ENCODE measurements around the gene UGT1A6. TPM values are rescaled to one million over a fixed set of nuclear protein-coding genes. Genes with fewer than 3 reads are reported as not detected.
A peak's percentile ranks its signal among the peaks of the same experiment; 100 is the strongest.

The UGT1A6 gene
- total RNA-seq, 1 experiment from 2014 or later, result 98.0 TPM

DNA sequence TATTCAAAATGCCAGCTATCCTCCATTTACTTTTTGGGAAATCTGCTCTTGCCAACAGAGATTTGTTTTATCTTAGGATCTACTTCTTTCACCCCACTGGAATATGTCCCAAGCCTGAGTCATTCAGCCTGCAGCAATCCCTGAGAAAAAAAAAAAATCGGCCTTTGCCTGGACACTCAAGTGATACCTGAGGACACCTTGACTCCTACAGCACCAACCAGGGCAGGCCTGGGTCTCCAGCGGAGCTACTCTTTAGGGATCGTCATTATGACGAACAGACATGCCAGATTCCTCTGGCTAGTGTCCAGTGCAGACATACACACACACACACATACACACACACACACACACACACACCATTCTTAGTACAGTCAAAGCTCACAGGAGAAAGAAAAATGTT lies 2.2 kb upstream of the UGT1A6 start:
- Mint-ChIP-seq H3K4me1 (ENCODE audit: low read depth, unreplicated experiment) (peaks cover 77% of the 10 kb centered on the region), H3K27me3 (ENCODE audit: unreplicated experiment) (no peaks in the 10 kb centered on the region), H3K4me3 (ENCODE audit: low read depth, unreplicated experiment) (peak overlapping the region; percentile 81), H3K36me3 (ENCODE audit: insufficient read depth, unreplicated experiment) (peaks cover 49% of the 10 kb centered on the region), H3K9me3 (ENCODE audit: low read depth, unreplicated experiment) (no peaks in the 10 kb centered on the region), H3K27ac (ENCODE audit: unreplicated experiment) (peak overlapping the region; percentile 65)
- intact Hi-C loops (cut with micrococcal nuclease; ENCODE audit: unreplicated experiment), result loop anchor here (2.0 to 5.0 kb wide), 4 partner anchors 54 to 203 kb away; partner anchors contain the start of genes UGT1A1, UGT1A10 and USP40
- TF ChIP-seq, protein P1, sequence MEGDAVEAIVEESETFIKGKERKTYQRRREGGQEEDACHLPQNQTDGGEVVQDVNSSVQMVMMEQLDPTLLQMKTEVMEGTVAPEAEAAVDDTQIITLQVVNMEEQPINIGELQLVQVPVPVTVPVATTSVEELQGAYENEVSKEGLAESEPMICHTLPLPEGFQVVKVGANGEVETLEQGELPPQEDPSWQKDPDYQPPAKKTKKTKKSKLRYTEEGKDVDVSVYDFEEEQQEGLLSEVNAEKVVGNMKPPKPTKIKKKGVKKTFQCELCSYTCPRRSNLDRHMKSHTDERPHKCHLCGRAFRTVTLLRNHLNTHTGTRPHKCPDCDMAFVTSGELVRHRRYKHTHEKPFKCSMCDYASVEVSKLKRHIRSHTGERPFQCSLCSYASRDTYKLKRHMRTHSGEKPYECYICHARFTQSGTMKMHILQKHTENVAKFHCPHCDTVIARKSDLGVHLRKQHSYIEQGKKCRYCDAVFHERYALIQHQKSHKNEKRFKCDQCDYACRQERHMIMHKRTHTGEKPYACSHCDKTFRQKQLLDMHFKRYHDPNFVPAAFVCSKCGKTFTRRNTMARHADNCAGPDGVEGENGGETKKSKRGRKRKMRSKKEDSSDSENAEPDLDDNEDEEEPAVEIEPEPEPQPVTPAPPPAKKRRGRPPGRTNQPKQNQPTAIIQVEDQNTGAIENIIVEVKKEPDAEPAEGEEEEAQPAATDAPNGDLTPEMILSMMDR (IDR thresholded peaks at IDR 0.05; ENCODE audit: unreplicated experiment), result no peak
- CTCF ChIA-PET, result interaction anchor here (0.9 to 1.6 kb wide), 3 partner anchors 10 to 124 kb away, joined by 3 to 4 read pairs (median 4); partner anchors contain the start of gene USP40
- no TSS peak for BruUV-seq (replicated peaks)
- peak; percentile 38 for DNase-seq

GRCh38 chr2:233691443-233692433 lies 952 bp upstream of the UGT1A6 start:
- TSS peak; percentile 56 for BruUV-seq (replicated peaks)
- CTCF ChIA-PET, result interaction anchor here (0.5 to 1.6 kb wide), 6 partner anchors 8 to 1085 kb away, joined by 3 to 7 read pairs (median 4); partner anchors contain the start of gene USP40
- H3K27me3 Mint-ChIP-seq (ENCODE audit: unreplicated experiment), result no peaks in the 10 kb centered on the region
- H3K9me3 Mint-ChIP-seq (ENCODE audit: low read depth, unreplicated experiment), result no peaks in the 10 kb centered on the region
- intact Hi-C loops (cut with micrococcal nuclease; ENCODE audit: unreplicated experiment), result loop anchor here (2.0 to 5.0 kb wide), 4 partner anchors 55 to 204 kb away; partner anchors contain the start of genes UGT1A1, UGT1A10 and USP40
- H3K36me3 Mint-ChIP-seq (ENCODE audit: insufficient read depth, unreplicated experiment), result peaks cover 62% of the 10 kb centered on the region
- H3K27ac Mint-ChIP-seq (ENCODE audit: unreplicated experiment), result peak overlapping the region; percentile 65
- peak overlapping the region; percentile 81 for H3K4me3 Mint-ChIP-seq (ENCODE audit: low read depth, unreplicated experiment)
- TF ChIP-seq, protein P1 (IDR thresholded peaks at IDR 0.05; ENCODE audit: unreplicated experiment), result no peak
- peaks cover 83% of the 10 kb centered on the region for H3K4me1 Mint-ChIP-seq (ENCODE audit: low read depth, unreplicated experiment)
- DNase-seq, result peak; percentile 86

GRCh38 chr2:233693963-233694362 lies 1.3 kb downstream of the UGT1A6 start:
- H3K9me3 Mint-ChIP-seq (ENCODE audit: low read depth, unreplicated experiment), result no peaks in the 10 kb centered on the region
- peak; percentile 26 for DNase-seq
- H3K27ac Mint-ChIP-seq (ENCODE audit: unreplicated experiment), result peak overlapping the region; percentile 65
- TF ChIP-seq, protein P1 (IDR thresholded peaks at IDR 0.05; ENCODE audit: unreplicated experiment), result no peak
- CTCF ChIA-PET, result no interaction called here
- intact Hi-C loops (cut with micrococcal nuclease; ENCODE audit: unreplicated experiment), result loop anchor here (5.0 kb wide), 3 partner anchors 68 to 207 kb away; partner anchors contain the start of genes UGT1A1 and USP40
- no TSS peak for BruUV-seq (replicated peaks)
- no peaks in the 10 kb centered on the region for H3K27me3 Mint-ChIP-seq (ENCODE audit: unreplicated experiment)
- H3K4me1 Mint-ChIP-seq (ENCODE audit: low read depth, unreplicated experiment), result peaks cover 80% of the 10 kb centered on the region
- peaks cover 77% of the 10 kb centered on the region for H3K36me3 Mint-ChIP-seq (ENCODE audit: insufficient read depth, unreplicated experiment)
- peak overlapping the region; percentile 81 for H3K4me3 Mint-ChIP-seq (ENCODE audit: low read depth, unreplicated experiment)

GRCh38 chr2:233698740-233699139 lies 6.0 kb downstream of the UGT1A6 start:
- CTCF ChIA-PET, result no interaction called here
- Mint-ChIP-seq H3K27ac (ENCODE audit: unreplicated experiment) (peak overlapping the region; percentile 65), H3K4me3 (ENCODE audit: low read depth, unreplicated experiment) (peak overlapping the region; percentile 65), H3K36me3 (ENCODE audit: insufficient read depth, unreplicated experiment) (peaks cover 59% of the 10 kb centered on the region), H3K9me3 (ENCODE audit: low read depth, unreplicated experiment) (no peaks in the 10 kb centered on the region), H3K4me1 (ENCODE audit: low read depth, unreplicated experiment) (peaks cover 89% of the 10 kb centered on the region), H3K27me3 (ENCODE audit: unreplicated experiment) (no peaks in the 10 kb centered on the region)
- peak; percentile 21 for DNase-seq
- BruUV-seq (replicated peaks), result no TSS peak
- TF ChIP-seq, protein P1 (IDR thresholded peaks at IDR 0.05; ENCODE audit: unreplicated experiment), result no peak
- intact Hi-C loops (cut with micrococcal nuclease; ENCODE audit: unreplicated experiment), result no loop called here

Data from Calu3 (cell line).